ENCODE data around the gene OR9A4. TPM values are rescaled to one million over a fixed set of nuclear protein-coding genes. Genes with fewer than 3 reads are reported as not detected.

Gene OR9A4
- total RNA-seq, 1 donor from 2014 or later: 0.07 TPM

GRCh38 chr7:141874787-141875186 is 41.4 kb upstream of the OR9A4 start:
- H3K4me3 ChIP-seq: no peak overlapping the region
- H3K27ac ChIP-seq: no peak overlapping the region
- H3F3A ChIP-seq (ENCODE audit: low read depth): no peaks in the 10 kb centered on the region
- TF ChIP-seq EZH2phosphoT487 (IDR thresholded peaks at IDR 0.05) (no peak), EZH2 (IDR thresholded peaks at IDR 0.05) (no peak), CTCF (IDR thresholded peaks at IDR 0.05) (no peak)
- H3K9me3 Mint-ChIP-seq: peaks cover 3% of the 10 kb centered on the region
- DNase-seq (ENCODE audit: low spot score): no peak
- no peak overlapping the region for H3K4me3 Mint-ChIP-seq
- H3K9me3 ChIP-seq (ENCODE audit: low read depth): no peaks in the 10 kb centered on the region
- no peaks in the 10 kb centered on the region for H3K4me1 Mint-ChIP-seq
- H3K79me2 ChIP-seq (ENCODE audit: low read depth): no peaks in the 10 kb centered on the region
- no peak overlapping the region for H2AFZ ChIP-seq (replicated peaks)
- H3K27me3 ChIP-seq: no peaks in the 10 kb centered on the region
- H3K36me3 ChIP-seq: no peaks in the 10 kb centered on the region
- no peak overlapping the region for H3K9ac ChIP-seq
- no peaks in the 10 kb centered on the region for H4K20me1 ChIP-seq (ENCODE audit: low read depth)
- no peaks in the 10 kb centered on the region for H3K4me1 ChIP-seq
- H3K4me2 ChIP-seq: no peak overlapping the region
- no peaks in the 10 kb centered on the region for H3K36me3 Mint-ChIP-seq
- H3K27ac Mint-ChIP-seq: no peak overlapping the region
- peaks cover 2% of the 10 kb centered on the region for H3K27me3 Mint-ChIP-seq (ENCODE audit: insufficient read depth, low read depth)

- no peak overlapping the region for H3K4me3 Mint-ChIP-seq
- Histone ChIP-seq H4K20me1 (ENCODE audit: low read depth) (no peaks in the 10 kb centered on the region), H3K79me2 (ENCODE audit: low read depth) (no peaks in the 10 kb centered on the region), H3K27me3 (no peaks in the 10 kb centered on the region), H3K4me3 (no peak overlapping the region), H3K9ac (no peak overlapping the region), H3K27ac (no peak overlapping the region), H3K36me3 (no peaks in the 10 kb centered on the region), H3K9me3 (ENCODE audit: low read depth) (no peaks in the 10 kb centered on the region), H3F3A (ENCODE audit: low read depth) (no peaks in the 10 kb centered on the region), H3K4me2 (no peak overlapping the region), H2AFZ (replicated peaks) (no peak overlapping the region), H3K4me1 (no peaks in the 10 kb centered on the region)
- DNase-seq (ENCODE audit: low spot score): no peak
- H3K36me3 Mint-ChIP-seq: no peaks in the 10 kb centered on the region
- peaks cover 3% of the 10 kb centered on the region for H3K9me3 Mint-ChIP-seq
- peaks cover 2% of the 10 kb centered on the region for H3K27me3 Mint-ChIP-seq (ENCODE audit: insufficient read depth, low read depth)
- no peak overlapping the region for H3K27ac Mint-ChIP-seq
- H3K4me1 Mint-ChIP-seq: no peaks in the 10 kb centered on the region
- TF ChIP-seq CTCF (IDR thresholded peaks at IDR 0.05) (no peak), EZH2 (IDR thresholded peaks at IDR 0.05) (no peak), EZH2phosphoT487 (IDR thresholded peaks at IDR 0.05) (no peak)
Observed at GRCh38 chr7:141875453-141875852, 40.7 kb upstream of the OR9A4 start.

- no peaks in the 10 kb centered on the region for H3K79me2 ChIP-seq (ENCODE audit: low read depth)
- no peak overlapping the region for H3K4me3 Mint-ChIP-seq
- no peak overlapping the region for H3K9ac ChIP-seq
- no peaks in the 10 kb centered on the region for H3K4me1 Mint-ChIP-seq
- no peak overlapping the region for H3K4me2 ChIP-seq
- H4K20me1 ChIP-seq (ENCODE audit: low read depth): no peaks in the 10 kb centered on the region
- DNase-seq (ENCODE audit: low spot score): no peak
- no peaks in the 10 kb centered on the region for H3K9me3 Mint-ChIP-seq
- TF ChIP-seq EZH2phosphoT487 (IDR thresholded peaks at IDR 0.05) (no peak), CTCF (IDR thresholded peaks at IDR 0.05) (no peak), EZH2 (IDR thresholded peaks at IDR 0.05) (no peak)
- no peaks in the 10 kb centered on the region for H3K27me3 ChIP-seq
- no peak overlapping the region for H3K27ac ChIP-seq
- no peaks in the 10 kb centered on the region for H3K4me1 ChIP-seq
- no peak overlapping the region for H2AFZ ChIP-seq (replicated peaks)
- H3K27me3 Mint-ChIP-seq (ENCODE audit: insufficient read depth, low read depth): peaks cover 2% of the 10 kb centered on the region
- H3K36me3 Mint-ChIP-seq: no peaks in the 10 kb centered on the region
- H3F3A ChIP-seq (ENCODE audit: low read depth): no peaks in the 10 kb centered on the region
- H3K9me3 ChIP-seq (ENCODE audit: low read depth): no peaks in the 10 kb centered on the region
- H3K4me3 ChIP-seq: no peak overlapping the region
- no peak overlapping the region for H3K27ac Mint-ChIP-seq
- H3K36me3 ChIP-seq: no peaks in the 10 kb centered on the region
Observed at GRCh38 chr7:141876371-141876770, 39.8 kb upstream of the OR9A4 start.
